Activated B cell treated with CpG ODN at 0.5 μM for 24 hours (primary cell): Measurements from ENCODE around the gene WWOX. TPM values are rescaled to one million over a fixed set of nuclear protein-coding genes. Genes with fewer than 3 reads are reported as not detected.

Experiments used
- ATAC-seq: fragments of 200-7000 bp; cut with Tn5 transposase; one replicate; pipeline ENCODE4 v1.10.0; 2021; ENCODE audit warnings: low read depth, mild to moderate bottlenecking, moderate library complexity
- CTCF ChIA-PET: fragments of 350-600 bp; sonication (Branson Sonifier 250); formaldehyde crosslinking; loops from one replicate; lab custom pipeline; 2021; ENCODE audit warnings: antibody characterized with exemption; lab: Charles Lee
- POLR2A ChIA-PET: fragments of 350-600 bp; sonication (Branson Sonifier 250); formaldehyde crosslinking; loops from one replicate; lab custom pipeline; 2021; ENCODE audit warnings: antibody characterized with exemption; lab: Charles Lee
- DNase-seq: peaks from one replicate; pipeline ENCODE4 v3.0.0; 2022
- H3K27ac Mint-ChIP-seq: one replicate; pipeline ENCODE4 v1.8.0; 2020; ENCODE audit warnings: mixed read lengths
- H3K27me3 Mint-ChIP-seq: one replicate; pipeline ENCODE4 v1.8.0; 2021; ENCODE audit warnings: mixed read lengths
- H3K36me3 Mint-ChIP-seq: one replicate; pipeline ENCODE4 v1.8.0; 2021; ENCODE audit warnings: low read depth, mixed read lengths
- H3K4me1 Mint-ChIP-seq: one replicate; pipeline ENCODE4 v1.8.0; 2021; ENCODE audit warnings: mixed read lengths
- H3K4me3 Mint-ChIP-seq: one replicate; pipeline ENCODE4 v1.8.0; 2020; ENCODE audit warnings: mild to moderate bottlenecking, mixed read lengths
- H3K9me3 Mint-ChIP-seq: one replicate; pipeline ENCODE4 v1.8.0; 2020; ENCODE audit warnings: mixed read lengths
- CTCF ChIP-seq: fragments of 200-600 bp; IDR thresholded peaks from one replicate; pipeline ENCODE4 v1.8.0; 2022; ENCODE audit warnings: antibody characterized with exemption, mild to moderate bottlenecking
- intact Hi-C: fragments of 100-400 bp; cut with micrococcal nuclease; formaldehyde crosslinking; loops from one replicate; pipeline ENCODE4 v1.15.1; 2024
- total RNA-seq: library from RNA; stranded (reverse); gene quantifications from 2 replicates; pipeline ENCODE4 v1.2.3, GENCODE V29; 2022

The WWOX gene
- total RNA-seq, 1 donor from 2014 or later: 22.6 TPM

GRCh38 chr16:79004309-79004708 lies 904.9 kb downstream of the WWOX start:
- TF ChIP-seq CTCF: no peak
- Mint-ChIP-seq H3K36me3 (no peaks in the 10 kb centered on the region), H3K4me1 (no peaks in the 10 kb centered on the region), H3K27ac (no peak overlapping the region), H3K9me3 (no peaks in the 10 kb centered on the region), H3K4me3 (no peak overlapping the region), H3K27me3 (no peaks in the 10 kb centered on the region)
- intact Hi-C loops: loop anchor here (5.0 kb wide), 1 partner anchor 48 kb away; no protein-coding TSS in a partner anchor
- ATAC-seq (no peak), DNase-seq (no peak)
- CTCF ChIA-PET: no interaction called here
- POLR2A ChIA-PET: no interaction called here

- CTCF ChIA-PET: no interaction called here
- POLR2A ChIA-PET: no interaction called here
- Mint-ChIP-seq H3K4me1 (no peaks in the 10 kb centered on the region), H3K4me3 (no peak overlapping the region), H3K27me3 (no peaks in the 10 kb centered on the region), H3K36me3 (no peaks in the 10 kb centered on the region), H3K27ac (no peak overlapping the region), H3K9me3 (no peaks in the 10 kb centered on the region)
- DNase-seq (no peak), ATAC-seq (no peak)
- intact Hi-C loops: no loop called here
- no peak for TF ChIP-seq CTCF
Observed at GRCh38 chr16:79005096-79005495, 905.6 kb downstream of the WWOX start.

- Mint-ChIP-seq H3K36me3 (no peaks in the 10 kb centered on the region), H3K27me3 (no peaks in the 10 kb centered on the region), H3K27ac (no peak overlapping the region), H3K4me1 (no peaks in the 10 kb centered on the region), H3K9me3 (no peaks in the 10 kb centered on the region), H3K4me3 (no peak overlapping the region)
- DNase-seq (no peak), ATAC-seq (no peak)
- CTCF ChIA-PET: no interaction called here
- POLR2A ChIA-PET: no interaction called here
- TF ChIP-seq CTCF: no peak
- intact Hi-C loops: no loop called here
Observed at GRCh38 chr16:79006206-79006605, 906.8 kb downstream of the WWOX start.

GRCh38 chr16:79006765-79007164 lies 907.3 kb downstream of the WWOX start:
- H3K27me3 Mint-ChIP-seq: no peaks in the 10 kb centered on the region
- no peak overlapping the region for H3K4me3 Mint-ChIP-seq
- intact Hi-C loops: no loop called here
- no peak for ATAC-seq
- POLR2A ChIA-PET: no interaction called here
- no peaks in the 10 kb centered on the region for H3K9me3 Mint-ChIP-seq
- CTCF ChIA-PET: no interaction called here
- H3K36me3 Mint-ChIP-seq: no peaks in the 10 kb centered on the region
- no peak for TF ChIP-seq CTCF
- no peak overlapping the region for H3K27ac Mint-ChIP-seq
- DNase-seq: no peak
- peaks cover under 1% of the 10 kb centered on the region for H3K4me1 Mint-ChIP-seq

GRCh38 chr16:79007614-79008013 lies 908.2 kb downstream of the WWOX start:
- ATAC-seq (peak; percentile 42), DNase-seq (no peak)
- Mint-ChIP-seq H3K4me1 (peaks cover 9% of the 10 kb centered on the region), H3K27me3 (no peaks in the 10 kb centered on the region), H3K9me3 (no peaks in the 10 kb centered on the region), H3K36me3 (no peaks in the 10 kb centered on the region), H3K4me3 (no peak overlapping the region), H3K27ac (no peak overlapping the region)
- CTCF ChIA-PET: no interaction called here
- POLR2A ChIA-PET: interaction anchor here (0.5 to 1.2 kb wide), 2 partner anchors 78 to 1285 kb away, joined by 3 read pairs; partner anchors contain the start of gene NUDT7
- intact Hi-C loops: no loop called here
- no peak for TF ChIP-seq CTCF
